ENCODE data around the gene CCDC12. TPM values are rescaled to one million over a fixed set of nuclear protein-coding genes. Genes with fewer than 3 reads are reported as not detected.

The CCDC12 gene
- total RNA-seq, 6 experiments from 2014 or later, result 14.6 to 24.2 (median 17.0) TPM

GRCh38 chr3:46987743-46988401, 11.3 kb upstream of the CCDC12 start:
- peak; percentile 72 to 86 (median 80) for DNase-seq
- Histone ChIP-seq H3K27me3 (no peaks in the 10 kb centered on the region), H3K4me1 (no peaks in the 10 kb centered on the region), H3K9me3 (no peaks in the 10 kb centered on the region), H3K4me3 (peak overlapping the region in 1 of 3 donors; percentile 16), H3K27ac (peak overlapping the region in 2 of 3 donors; percentile 12 to 36), H3K36me3 (no peaks in the 10 kb centered on the region)
- intact Hi-C loops (cut with DNase I), result no loop called here
- WGBS (ENCODE audit: insufficient coverage, low coverage, low lambda C conversion rate, missing lambda C conversion rate), result 35% methylated on average over 4 of the region's 16 CpGs
- ATAC-seq, result peak; percentile 72 to 80 (median 76)
- TF ChIP-seq POLR2A (IDR thresholded peaks at IDR 0.05) (no peak), CTCF (IDR thresholded peaks at IDR 0.05) (no peak)

GRCh38 chr3:46987319-46987742, 10.8 kb upstream of the CCDC12 start:
- intact Hi-C loops (cut with DNase I), result no loop called here
- Histone ChIP-seq H3K4me3 (no peak overlapping the region), H3K9me3 (no peaks in the 10 kb centered on the region), H3K4me1 (no peaks in the 10 kb centered on the region), H3K36me3 (no peaks in the 10 kb centered on the region), H3K27me3 (no peaks in the 10 kb centered on the region), H3K27ac (peak overlapping the region in 2 of 3 donors; percentile 12 to 24)
- peak in 2 of 4 donors; percentile 3 to 4 for ATAC-seq
- DNase-seq, result peak in 1 of 3 donors; percentile 41
- 21% methylated on average over 2 of the region's 9 CpGs for WGBS (ENCODE audit: insufficient coverage, low coverage, low lambda C conversion rate, missing lambda C conversion rate)
- TF ChIP-seq CTCF (IDR thresholded peaks at IDR 0.05), result no peak
- TF ChIP-seq POLR2A (IDR thresholded peaks at IDR 0.05), result no peak

- Histone ChIP-seq H3K27ac (peak overlapping the region in 1 of 3 donors; percentile 24), H3K4me3 (no peak overlapping the region), H3K4me1 (no peaks in the 10 kb centered on the region), H3K27me3 (no peaks in the 10 kb centered on the region), H3K9me3 (no peaks in the 10 kb centered on the region), H3K36me3 (no peaks in the 10 kb centered on the region)
- ATAC-seq (no peak), DNase-seq (peak in 1 of 3 donors; percentile 31)
- TF ChIP-seq CTCF (IDR thresholded peaks at IDR 0.05), result no peak
- no peak for TF ChIP-seq POLR2A (IDR thresholded peaks at IDR 0.05)
- intact Hi-C loops (cut with DNase I), result no loop called here
- 82% methylated on average over 2 of the region's 3 CpGs for WGBS (ENCODE audit: insufficient coverage, low coverage, low lambda C conversion rate, missing lambda C conversion rate)
Observed at GRCh38 chr3:46986782-46987310, 10.3 kb upstream of the CCDC12 start.

- DNase-seq (peak in 1 of 3 donors; percentile 19), ATAC-seq (no peak)
- Histone ChIP-seq H3K4me3 (no peak overlapping the region), H3K27me3 (no peaks in the 10 kb centered on the region), H3K36me3 (no peaks in the 10 kb centered on the region), H3K4me1 (no peaks in the 10 kb centered on the region), H3K27ac (no peak overlapping the region), H3K9me3 (no peaks in the 10 kb centered on the region)
- intact Hi-C loops (cut with DNase I), result no loop called here
- 75% methylated on average over 4 of the region's 4 CpGs for WGBS (ENCODE audit: insufficient coverage, low coverage, low lambda C conversion rate, missing lambda C conversion rate)
- TF ChIP-seq POLR2A (IDR thresholded peaks at IDR 0.05) (no peak), CTCF (IDR thresholded peaks at IDR 0.05) (no peak)
Observed at GRCh38 chr3:46986055-46986730, 9.6 kb upstream of the CCDC12 start.
